ENCODE results near the gene MEFV.
A peak's percentile ranks its signal among the peaks of the same experiment; 100 is the strongest.
"Not testable (repeated sequence)": the region's sequence is repeated elsewhere in the genome, so short reads cannot be mapped to it uniquely, and the experiment has no call there.

MEFV gene, protein sequence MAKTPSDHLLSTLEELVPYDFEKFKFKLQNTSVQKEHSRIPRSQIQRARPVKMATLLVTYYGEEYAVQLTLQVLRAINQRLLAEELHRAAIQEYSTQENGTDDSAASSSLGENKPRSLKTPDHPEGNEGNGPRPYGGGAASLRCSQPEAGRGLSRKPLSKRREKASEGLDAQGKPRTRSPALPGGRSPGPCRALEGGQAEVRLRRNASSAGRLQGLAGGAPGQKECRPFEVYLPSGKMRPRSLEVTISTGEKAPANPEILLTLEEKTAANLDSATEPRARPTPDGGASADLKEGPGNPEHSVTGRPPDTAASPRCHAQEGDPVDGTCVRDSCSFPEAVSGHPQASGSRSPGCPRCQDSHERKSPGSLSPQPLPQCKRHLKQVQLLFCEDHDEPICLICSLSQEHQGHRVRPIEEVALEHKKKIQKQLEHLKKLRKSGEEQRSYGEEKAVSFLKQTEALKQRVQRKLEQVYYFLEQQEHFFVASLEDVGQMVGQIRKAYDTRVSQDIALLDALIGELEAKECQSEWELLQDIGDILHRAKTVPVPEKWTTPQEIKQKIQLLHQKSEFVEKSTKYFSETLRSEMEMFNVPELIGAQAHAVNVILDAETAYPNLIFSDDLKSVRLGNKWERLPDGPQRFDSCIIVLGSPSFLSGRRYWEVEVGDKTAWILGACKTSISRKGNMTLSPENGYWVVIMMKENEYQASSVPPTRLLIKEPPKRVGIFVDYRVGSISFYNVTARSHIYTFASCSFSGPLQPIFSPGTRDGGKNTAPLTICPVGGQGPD

GRCh38 chr16:3256146-3256865 lies at the start of gene MEFV:
Gene MEFV (minus strand): TSS chr16:3256633. CDS start chr16:3256587, 46 bp downstream.
- peak in 1 of 2 experiments; percentile 50 for DNase-seq

GRCh38 chr16:3306078-3306477 lies 49.6 kb upstream of the MEFV start:
- DNase-seq, result no peak

DNA sequence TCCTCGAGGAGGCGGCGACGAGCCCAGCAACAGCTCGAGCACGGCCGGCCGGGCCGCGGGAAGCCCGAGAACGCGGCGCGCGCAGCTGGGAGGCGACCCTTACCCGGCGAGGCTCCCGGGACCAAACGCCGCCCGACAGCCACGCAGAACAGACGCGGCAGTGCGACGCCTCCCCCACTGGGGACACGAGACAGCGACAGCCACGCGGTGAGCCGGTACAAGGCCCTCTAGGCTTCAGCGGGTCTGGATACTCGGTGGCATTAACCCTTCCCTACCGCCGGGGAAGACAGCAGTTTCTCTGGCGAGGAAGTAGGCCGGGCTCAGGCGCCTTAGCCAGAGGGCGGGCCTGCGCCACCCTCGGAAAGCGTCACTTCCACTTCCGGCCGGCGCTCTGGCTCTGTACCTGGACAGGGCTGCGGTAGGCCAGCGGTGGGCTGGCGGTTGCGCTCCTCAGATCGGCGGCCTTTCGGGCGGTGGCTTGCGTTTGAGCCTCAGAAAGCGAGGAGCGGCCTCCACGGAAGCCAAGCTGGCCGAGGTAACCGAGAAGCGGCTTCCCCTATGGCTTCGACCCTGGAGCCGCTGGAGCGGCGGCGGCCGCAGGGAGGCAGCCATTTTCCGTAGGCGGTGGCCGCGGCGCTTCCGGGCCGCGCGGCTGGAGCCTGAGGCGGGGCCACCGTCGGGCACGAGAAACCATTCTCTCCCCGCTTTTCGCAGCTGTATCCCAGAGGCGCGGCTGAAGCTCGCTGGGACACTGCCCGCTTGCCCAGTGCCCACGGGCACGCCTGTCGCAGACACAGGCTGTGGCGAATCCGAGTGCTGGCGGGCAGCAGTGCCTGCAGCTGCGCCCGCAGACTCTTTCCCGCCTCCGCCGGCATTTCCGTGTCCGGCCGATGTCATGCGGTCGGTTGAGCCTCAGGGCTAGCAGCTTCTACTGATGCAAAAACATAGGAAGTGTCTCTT lies 49.0 kb upstream of the MEFV start, which contains the start of the genes TIGD7 and ZNF75A:
Gene TIGD7 (minus strand): TSS at position 322 of the 960 bp plus-strand sequence. CDS start 4,816 bp downstream, outside the sequence.
Gene ZNF75A (plus strand): TSS at position 389 of the 960 bp plus-strand sequence. CDS start 2,932 bp downstream, outside the sequence.
- peak; percentile 71 to 87 for DNase-seq

- no peak for DNase-seq
These were observed 47.9 kb upstream of the MEFV start for GRCh38 chr16:3304370-3304769.

DNA sequence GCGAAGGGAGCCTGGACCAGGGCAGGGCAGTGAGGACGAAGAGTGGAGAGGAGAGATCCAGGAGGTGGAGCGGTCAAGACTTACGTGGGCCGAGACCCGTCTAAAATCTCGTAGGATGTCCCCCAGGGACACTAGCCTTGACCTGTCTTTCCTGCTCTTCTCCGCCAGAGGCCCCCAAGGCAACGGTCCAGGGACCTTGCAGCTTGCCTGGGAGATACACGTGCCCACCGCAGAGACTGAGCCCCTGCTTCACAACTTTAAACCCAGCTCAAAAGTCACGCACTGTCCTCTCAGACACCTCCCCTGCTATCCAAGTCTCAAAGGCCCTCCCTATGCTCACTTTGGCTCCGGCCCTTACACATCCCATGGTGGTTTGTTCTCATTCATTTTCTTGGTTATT lies 39.4 kb upstream of the MEFV start:
- DNase-seq, result no peak

DNA sequence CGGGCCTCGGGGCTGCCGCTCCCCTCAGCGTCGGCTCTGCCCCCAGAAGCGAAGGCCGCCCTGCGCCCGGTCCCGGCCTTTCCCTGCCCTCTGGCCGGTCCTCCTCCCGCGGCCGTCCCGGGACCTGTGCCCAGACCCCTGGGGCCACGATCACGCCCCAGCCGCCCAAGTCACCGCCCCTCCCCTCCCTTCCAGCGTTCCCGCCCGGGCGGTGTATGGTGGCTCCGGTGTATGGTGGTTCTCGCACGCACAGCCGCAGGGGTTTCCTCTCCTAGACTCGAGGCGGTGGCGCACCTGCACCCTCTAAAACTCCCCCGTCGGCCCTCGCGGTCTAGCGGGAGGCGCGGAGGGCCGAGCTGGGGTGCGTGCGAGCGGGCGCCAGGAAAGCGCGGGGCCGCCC lies 38.8 kb upstream of the MEFV start:
- no peak for DNase-seq

GRCh38 chr16:3292604-3293003 lies 36.2 kb upstream of the MEFV start:
- no peak for DNase-seq

DNA sequence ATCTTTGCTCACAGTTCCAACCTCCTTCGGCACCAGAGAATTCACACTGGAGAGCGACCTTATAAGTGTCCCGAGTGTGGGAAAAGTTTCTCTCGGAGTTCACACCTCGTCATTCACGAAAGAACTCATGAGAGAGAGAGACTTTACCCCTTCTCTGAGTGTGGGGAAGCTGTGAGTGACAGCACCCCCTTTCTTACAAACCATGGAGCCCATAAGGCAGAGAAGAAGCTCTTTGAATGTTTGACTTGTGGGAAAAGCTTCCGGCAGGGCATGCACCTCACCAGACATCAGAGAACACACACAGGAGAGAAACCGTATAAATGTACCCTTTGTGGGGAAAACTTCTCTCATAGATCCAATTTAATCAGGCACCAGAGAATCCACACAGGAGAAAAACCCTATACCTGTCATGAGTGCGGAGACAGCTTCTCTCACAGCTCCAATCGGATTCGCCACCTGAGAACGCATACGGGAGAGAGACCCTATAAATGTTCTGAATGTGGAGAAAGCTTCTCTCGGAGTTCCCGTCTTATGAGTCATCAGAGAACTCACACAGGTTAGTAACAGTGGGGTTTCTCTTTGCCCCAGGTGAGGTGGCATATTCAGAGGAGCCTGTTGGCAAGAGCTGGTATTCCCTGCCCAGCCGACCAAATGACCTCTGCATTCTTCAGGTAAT lies 33.7 kb upstream of the MEFV start:
- no peak for DNase-seq

DNA sequence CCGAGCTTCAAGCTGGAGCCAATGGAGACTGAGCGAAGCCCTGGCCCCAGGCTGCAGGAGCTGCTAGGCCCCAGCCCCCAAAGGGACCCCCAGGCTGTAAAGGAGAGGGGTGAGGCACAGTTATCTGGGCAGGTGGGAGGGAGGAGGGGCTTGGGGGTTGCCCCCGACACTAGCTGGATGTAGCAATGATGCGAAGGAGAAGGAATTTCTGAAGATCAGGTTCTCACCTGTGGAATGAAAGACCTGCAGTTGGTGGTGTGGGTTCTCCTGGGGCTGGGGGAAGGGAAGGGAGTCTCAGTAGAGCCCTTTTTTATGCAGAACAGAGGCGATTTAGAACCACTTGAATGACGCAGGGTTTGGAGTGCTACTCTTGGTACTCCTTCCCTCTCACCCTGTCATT lies 28.7 kb upstream of the MEFV start:
- DNase-seq, result no peak

DNA sequence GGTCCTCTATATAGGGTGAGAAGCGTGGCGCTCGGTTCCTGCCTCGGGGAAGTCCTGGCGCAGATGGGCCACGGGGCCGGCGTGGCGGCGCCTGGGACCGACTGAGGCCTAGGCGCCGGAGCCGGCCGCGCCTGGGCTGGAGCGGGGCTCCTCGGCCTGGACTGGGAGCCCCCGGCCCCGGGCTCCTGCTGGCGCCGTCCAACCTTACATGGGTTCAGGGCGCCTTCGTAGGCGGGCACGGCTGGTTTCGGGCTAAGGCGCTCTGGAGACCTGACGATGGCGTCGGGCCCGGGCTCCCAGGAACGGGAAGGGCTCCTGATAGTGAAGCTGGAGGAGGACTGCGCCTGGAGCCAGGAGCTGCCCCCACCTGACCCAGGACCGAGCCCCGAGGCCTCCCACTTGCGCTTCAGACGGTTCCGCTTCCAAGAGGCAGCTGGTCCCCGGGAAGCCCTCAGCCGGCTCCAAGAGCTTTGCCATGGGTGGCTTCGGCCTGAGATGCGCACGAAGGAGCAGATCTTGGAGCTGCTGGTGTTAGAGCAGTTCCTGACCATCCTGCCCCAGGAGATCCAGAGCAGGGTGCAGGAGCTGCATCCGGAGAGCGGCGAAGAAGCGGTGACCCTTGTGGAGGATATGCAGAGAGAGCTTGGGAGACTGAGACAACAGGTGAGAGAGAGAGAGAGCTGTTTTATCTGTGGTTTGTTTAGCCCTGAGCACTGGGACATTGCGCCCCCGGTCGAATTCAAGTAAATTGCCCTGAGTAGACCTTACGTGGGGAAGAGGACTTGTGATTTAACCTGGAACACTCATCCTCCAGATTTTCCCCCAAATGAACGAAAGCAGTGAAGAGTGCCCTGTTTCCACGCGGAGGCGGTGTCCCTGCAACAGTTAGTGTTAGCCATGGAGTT lies 27.4 kb upstream of the MEFV start:
- no peak for DNase-seq

DNA sequence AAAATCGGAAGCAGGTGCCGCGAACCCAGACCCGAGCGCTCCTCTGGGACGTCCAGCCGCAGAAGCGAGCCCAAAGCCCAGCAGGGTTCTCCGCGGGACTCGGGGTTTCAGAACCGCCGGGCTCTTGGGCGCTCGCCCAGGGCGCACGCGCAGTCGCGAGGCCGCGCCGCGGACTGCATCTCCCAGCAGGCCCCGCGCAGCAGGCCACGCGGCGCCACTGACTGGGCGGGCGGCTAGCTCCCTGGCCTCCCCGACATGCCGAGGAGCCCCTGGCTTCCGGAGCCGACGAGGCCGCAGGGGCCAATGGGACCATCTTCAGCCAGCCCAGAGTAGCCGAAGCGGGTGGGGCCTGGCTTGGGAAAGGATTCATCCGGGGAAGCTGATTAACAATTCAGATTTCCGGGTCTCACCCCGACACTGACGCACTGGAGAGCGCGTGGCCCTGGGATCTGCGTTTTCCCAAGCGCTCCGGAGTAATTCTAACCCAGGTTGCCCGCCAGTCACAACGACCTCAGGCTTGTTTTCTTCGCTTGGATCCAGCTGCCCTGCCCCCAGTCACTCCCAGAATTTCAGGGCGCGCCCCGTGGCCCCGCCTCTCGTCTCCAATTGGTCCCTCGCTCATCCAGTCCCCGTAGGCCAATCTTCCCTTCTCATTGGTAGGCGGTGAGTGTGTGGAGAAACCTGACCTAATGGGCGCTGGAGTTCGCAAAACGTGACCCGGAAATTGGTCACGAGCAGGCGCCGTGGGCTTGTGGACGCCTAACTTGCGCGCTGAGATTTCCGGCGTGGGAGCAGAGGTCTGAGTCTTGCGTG lies 26.5 kb upstream of the MEFV start, which contains the start of gene ZNF263:
Gene ZNF263 (plus strand): TSS at position 762 of the 813 bp plus-strand sequence. CDS start 328 bp downstream, outside the sequence.
- peak; percentile 92 to 95 for DNase-seq

- peak in 1 of 2 experiments; percentile 60 for DNase-seq
These were observed 25.8 kb upstream of the MEFV start for GRCh38 chr16:3282103-3282729.

- DNase-seq, result no peak
These were observed 24.9 kb upstream of the MEFV start for GRCh38 chr16:3281222-3281820.

DNA sequence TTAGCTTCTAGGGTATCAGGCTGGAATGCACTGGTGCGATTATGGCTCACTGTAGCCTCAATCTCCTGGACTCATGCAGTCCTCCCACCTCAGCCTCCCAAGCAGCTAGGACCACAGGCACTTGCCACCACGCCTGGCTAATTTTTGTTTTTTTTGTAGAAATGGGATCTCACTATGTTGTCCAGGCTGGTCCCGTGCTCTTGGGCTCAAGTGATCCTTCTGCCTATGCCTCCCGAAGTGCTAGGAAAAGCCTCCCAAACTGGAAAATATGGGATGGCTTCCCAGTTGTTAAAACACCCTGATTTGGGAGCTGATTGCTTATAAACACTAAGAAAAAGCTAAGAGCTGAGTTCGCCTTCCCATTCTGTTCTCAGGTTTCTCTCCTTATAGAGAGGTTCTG lies 20.2 kb upstream of the MEFV start:
- DNase-seq, result no peak

GRCh38 chr16:3274947-3275346 lies 18.5 kb upstream of the MEFV start:
- no peak for DNase-seq

- DNase-seq, result peak; percentile 2 to 25
These were observed 18.1 kb upstream of the MEFV start for GRCh38 chr16:3274490-3274889.

- not testable (repeated sequence) for DNase-seq
These were observed 14.8 kb upstream of the MEFV start for GRCh38 chr16:3271281-3271680.

DNA sequence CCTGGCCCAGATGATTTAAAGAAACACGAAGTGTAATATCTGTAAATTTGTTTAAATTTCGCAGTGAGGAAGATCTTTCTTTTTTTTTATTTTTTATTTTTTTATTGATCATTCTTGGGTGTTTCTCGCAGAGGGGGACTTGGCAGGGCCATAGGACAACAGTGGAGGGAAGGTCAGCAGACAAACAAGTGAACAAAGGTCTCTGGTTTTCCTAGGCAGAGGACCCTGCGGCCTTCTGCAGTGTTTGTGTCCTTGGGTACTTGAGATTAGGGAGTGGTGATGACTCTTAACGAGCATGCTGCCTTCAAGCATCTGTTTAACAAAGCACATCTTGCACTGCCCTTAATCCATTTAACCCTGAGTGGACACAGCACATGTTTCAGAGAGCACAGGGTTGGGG lies 14.3 kb upstream of the MEFV start:
- DNase-seq, result not testable (repeated sequence)
